T-helper 9 cell (primary cell): ENCODE measurements around the gene FBXW7.

Experiments used
- DNase-seq: peaks from one replicate; pipeline ENCODE4 v3.0.0-alpha.2; 2020

The FBXW7 gene

DNA sequence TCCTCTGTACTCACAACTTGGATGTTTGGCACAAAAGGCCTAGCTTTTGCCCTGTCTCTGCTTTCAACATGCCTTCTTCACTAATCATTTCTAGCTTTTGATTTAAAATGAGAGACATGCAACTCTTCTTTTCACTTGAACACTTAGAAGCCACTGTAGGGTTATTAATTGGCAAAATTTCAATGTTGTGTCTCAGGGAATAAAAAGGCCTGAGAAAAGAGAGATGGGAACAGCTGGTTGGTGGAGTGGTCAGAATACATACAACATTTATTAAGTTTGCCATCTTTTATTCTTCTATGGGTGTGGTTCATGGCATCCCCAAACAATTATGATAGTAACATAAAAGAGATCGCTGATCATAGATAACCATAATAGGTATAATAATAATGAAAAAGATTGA, 114.3 kb downstream of the FBXW7 start:
- no peak for DNase-seq

DNA sequence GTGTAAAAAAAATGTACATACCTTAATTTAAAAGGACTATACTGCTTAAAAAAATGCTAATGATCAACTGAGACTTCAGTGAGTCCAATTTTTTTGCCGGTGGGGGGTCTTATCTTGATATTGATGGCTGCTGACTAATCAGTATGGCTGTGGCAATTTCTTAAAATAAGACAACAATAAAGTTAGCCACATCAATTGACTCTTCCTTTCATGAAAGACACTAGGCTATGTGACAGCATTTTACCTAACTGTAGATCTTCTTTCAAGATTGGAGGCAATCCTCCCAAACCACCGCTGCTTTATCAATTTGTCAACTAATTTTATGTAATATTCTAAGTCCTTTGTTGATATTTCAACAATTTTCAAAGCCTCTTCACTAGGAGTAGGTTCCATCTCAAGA, 116.1 kb downstream of the FBXW7 start:
- no peak for DNase-seq

DNA sequence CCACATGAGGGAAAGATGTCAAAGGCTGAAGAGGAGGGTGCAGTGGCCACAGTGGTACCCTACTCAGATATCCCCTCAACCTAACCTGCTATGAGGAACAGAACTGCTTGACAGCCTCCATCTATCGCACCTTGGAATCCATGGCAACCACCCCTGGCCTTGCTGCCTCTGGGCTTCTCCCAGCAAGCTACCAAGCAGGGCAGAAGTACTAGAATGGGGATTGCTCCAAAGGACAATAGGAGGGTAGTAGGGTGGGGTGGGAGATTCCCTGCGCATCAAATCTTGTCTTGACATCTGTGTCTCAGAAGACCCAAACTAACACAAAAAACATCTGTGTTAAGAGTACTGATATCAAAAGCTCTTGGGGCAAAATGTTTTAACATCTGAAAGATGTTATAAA, 118.2 kb downstream of the FBXW7 start:
- no peak for DNase-seq

DNA sequence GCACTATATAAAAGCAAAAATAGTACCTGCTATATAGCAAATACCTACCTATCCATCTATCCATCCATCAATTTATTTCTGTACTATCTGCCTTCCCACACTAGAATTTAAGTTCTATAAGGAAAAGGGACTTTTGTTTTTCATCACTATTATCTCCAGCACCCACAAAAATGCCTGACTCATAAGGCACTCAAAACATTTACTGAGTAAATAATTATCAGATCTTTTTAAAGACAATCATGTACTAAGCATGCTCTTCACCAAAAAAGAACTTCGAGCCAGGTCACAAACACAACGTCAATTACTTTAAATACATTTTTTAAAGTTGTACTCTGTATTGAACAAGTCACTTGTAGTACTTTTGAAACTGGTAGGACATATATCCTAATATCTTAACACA, 119.9 kb downstream of the FBXW7 start:
- DNase-seq: no peak

DNA sequence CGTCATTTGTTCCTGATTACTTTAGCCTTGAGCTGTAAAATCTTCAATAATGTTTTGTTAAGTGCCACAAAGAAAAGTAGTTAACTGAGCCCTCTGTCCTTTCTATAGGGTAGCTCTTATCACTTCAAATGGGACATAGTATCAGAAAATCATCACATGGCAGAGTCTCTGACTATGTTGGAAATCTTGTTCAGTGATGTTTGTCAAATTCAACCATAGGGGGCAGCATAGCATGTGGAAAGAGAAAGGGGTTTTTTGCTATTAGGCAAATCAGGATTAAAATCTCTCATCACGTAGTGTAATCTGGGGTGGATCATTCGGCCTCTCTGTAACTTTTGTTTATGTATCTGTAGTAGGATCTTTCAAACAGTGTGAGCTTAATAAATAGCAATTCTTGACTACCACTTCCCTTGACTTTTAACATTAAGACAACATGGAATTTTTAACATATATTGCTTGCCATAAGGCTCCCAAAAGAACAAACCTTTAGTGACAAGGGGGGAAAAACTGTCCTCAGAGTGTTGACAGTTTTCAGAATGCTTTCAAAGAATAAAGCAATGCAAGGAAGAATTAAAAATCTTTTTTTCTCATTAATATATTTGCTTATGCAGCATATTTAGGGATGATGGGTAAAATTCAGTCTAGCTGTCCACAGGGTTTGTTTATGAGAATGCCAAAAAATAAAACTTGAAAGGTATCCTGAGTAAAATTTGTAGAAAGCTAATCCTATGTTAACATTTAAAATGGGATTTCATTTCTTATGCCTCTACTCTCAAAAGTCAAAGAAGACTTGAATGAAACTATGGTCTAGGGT, 127.2 kb downstream of the FBXW7 start:
- no peak for DNase-seq

DNA sequence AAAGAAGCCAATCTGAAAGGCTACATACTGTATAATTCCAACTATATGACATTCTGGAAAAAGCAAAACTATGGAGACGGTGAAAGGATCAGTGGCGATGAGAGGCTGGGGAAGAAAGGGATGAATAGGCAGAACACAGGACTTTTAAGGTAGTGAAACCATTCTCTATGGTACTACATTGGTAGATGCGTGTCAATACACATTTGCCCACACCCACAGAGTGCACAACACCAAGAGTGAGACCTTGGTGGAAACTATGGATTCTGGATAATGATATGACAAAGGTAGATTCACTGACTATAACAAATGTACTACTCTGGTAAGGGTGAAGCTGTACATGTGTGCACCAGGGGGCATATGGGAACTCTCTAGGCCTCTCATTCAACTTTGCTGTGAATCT, 134.5 kb downstream of the FBXW7 start:
- DNase-seq: no peak

DNA sequence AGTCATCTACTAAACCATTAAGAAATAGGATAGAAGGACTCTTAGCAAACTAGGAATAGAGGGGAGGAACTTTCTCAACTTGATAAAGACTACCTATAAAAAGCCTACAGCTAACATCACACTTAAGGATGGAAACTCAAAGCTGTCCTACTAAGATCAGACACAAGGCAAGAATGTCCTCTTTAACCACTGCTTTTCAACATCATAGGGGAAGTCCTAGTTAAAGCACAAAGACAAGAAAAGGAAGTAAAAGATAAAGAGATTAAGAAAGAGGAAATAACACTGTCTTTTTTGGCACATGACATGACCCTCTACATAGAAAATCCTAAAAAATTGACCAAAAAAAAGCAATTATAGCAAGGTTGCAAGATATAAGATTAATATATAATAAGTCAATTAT, 136.6 kb downstream of the FBXW7 start:
- no peak for DNase-seq

DNA sequence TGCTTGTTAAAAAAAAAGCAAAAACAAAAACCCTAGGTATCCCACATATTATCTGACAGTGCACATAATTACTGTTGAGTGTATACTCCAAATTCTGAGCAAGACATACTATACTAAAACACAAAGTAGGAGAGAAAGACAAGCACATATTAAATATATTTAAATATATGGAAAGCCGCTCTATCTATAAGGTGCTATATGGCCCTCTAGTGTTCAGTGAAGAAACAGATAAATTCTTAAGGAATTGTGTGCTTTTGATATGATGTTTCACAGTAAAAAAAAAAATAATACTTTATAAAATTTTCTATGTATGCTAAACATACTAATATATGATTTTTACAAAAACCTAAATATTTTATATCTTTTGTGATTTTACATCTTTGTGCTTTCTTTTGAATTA, 137.8 kb downstream of the FBXW7 start:
- DNase-seq: no peak

DNA sequence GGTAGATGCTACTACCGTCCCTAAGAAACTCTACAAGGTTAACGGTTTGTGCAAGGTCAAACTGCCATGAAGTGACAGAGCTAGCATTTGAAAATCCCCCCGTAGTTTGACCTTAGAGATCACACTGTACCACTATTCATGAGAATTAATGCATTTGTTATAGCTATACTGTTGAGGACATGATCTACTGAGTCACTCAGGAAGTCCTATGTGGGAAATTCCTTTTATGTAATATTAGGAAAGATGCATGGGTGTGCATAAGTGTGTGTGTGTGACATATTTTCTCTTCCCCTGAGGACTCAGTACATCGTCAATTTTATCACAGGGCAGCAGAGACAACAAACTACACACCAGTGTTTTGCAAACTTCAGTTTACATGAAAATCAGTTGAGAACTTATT, 141.1 kb downstream of the FBXW7 start:
- DNase-seq: no peak

DNA sequence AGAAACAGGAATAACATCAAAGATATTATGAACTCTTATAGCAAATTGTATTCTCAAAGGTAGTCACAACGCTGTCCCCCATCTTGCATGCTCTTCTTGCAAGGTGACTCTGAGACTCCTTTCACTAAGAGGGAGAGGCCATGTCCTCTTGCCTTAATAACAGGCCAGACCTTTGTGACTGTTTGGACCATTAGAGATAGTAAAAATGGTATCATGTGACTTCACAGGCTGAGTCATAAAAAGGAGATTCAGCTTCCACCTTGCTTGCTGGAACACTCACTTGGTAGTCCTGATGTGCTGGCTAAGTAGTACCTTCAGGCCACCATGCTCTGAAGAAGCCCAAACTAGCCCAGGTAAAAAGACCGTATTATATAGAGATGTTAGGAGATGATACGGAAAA, 143.8 kb downstream of the FBXW7 start:
- DNase-seq: no peak

DNA sequence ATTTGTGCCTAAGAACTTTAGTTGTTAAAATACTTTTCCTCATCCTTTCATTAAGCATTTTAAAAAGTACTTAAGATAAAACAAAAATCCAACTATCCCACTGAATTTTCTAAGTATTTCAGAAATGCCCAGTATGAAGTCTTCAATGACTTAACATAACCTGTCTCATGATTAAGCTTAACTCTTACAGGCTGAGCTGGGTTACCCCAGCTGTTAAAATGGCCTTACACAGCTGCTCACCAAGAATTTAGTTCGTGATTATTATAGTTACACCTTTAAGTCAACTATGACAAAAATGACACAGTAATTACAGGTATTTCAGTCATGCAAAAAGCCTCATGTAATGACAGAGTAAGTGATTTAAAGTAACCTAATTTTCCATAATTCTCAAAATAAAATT, 145.7 kb downstream of the FBXW7 start:
- no peak for DNase-seq

DNA sequence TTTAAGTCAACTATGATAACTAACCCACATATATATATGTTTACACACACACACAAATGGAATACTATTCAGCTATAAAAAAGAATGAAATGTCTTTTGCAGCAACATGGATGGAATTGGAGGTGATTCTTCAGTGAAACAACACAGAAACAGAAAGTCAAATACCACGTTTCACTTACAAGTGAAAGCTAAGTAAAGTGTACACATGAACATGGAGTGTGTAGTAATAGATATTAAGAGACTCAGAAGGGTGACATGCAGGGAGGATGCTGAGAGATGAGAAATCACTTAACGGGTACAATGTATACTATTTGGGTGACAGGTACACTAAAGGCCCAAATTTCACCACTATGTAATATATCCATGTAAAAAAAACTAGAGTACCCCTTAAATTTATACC, 146.5 kb downstream of the FBXW7 start:
- DNase-seq: no peak

DNA sequence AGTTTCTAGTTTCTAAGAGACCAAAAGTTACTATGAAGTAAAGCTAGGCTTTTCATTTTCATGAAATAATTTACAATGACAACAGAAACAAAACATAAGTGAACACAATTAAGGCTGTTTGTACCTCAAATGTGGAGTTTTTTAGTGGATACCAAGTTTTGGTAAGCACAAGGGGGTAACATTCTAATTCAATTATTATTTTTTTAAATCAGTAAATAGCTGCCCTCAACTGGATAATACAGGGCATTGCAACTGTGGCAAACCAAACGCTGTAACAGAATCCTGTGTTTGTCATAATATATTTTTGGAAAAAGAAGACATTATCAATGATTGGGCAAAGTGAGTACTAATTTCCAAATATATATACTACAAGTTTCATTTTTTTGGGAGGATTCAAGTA, 150.3 kb downstream of the FBXW7 start:
- no peak for DNase-seq

DNA sequence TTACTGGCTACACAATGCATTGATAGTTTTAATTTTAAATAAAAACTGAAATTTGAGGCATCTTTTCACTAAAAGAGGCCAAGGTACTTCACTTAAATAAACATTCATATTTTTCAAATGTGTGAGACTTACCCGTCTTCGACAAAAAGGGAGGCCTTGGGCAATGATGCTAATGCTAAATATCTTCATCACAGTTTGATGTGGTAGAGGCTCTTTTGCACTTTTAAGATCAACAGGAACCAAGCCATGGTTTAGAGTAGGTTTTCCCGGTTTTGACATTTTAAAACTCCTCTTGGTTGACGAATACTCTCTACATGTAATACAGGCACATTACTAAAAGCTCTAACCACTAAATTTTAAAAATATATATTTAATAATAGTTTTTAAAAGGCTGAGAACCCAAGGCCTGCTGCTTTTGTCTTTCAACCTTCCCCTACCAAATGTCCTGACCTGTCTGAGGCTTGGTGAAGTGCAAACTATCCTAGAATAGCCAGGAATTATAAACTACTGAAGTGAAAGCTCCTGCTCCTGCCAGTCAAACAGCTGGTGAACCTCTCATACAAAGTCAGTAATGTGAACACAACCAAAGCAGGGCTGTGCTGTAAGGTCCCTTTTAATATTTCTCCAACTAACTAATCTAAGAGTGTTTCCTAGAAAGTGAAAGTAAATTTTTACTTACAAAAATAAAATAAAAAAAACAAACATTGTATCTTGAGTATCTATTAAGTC, 153.7 kb downstream of the FBXW7 start:
- DNase-seq: no peak

DNA sequence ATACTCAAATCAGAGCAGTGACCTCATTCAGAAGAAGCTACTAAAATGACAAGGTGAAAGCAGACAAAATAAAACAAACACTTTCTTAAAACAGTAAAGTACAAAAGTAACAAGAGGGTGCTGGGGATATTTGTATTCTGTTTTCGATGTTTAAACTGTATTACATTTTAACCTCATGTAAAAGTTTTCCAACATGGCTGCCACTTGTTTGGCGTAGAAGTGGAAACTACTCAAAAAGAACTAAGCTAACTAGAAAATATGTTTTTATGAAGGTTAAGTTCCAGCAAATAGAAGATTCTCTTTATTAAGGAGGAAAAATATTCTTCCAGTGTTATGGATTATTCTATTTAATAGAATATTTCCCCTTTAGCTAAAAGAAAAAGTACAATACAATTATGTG, 155.0 kb downstream of the FBXW7 start:
- no peak for DNase-seq

DNA sequence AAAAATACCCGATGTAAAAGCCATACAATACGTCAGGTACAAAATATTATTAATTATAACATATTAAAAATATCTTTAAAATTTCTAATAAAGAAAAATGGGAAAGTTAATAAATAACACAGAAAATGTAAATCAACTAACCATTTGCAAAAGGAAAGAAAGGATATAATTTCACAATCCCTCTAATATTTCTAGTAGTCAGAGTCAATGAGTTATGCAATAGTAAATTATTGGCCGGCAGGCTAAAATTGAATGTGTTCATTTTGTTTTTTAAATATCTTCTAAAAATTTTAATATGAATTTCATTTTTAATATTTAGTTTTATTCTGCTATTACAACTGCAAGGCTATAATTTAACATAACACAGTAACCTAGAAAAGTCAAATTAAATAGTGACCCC, 155.7 kb downstream of the FBXW7 start:
- DNase-seq: no peak

DNA sequence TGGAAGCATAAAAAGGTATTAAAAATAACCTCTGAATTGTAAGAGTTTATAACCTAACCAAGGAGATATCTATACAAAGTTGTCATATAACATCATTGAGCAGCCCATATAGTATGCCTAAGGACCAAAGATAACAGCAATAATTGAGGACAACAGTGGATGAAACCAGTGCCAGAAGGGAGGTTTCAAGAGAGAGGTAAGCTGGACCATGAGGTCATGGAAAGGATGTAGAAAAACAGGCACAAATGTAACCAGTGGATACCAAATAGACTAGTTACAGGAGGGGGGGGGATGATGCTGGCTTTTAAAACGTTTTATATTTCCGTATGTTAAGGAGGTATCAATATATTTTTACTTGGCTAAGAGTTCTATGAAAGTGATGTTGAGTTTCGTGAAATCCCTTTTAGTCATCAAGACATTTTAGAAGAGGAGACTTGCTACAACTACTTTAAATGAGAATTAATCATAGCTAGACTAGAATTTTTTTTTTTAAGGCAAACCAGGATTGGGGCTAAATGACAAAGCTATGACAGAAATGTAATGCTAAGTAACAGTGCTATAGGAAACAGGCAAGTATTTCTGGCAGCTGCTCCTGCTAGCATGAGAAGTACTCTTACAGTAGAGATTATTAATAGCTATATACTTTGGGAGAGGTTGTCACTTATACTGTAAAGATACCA, 161.1 kb downstream of the FBXW7 start:
- DNase-seq: no peak

DNA sequence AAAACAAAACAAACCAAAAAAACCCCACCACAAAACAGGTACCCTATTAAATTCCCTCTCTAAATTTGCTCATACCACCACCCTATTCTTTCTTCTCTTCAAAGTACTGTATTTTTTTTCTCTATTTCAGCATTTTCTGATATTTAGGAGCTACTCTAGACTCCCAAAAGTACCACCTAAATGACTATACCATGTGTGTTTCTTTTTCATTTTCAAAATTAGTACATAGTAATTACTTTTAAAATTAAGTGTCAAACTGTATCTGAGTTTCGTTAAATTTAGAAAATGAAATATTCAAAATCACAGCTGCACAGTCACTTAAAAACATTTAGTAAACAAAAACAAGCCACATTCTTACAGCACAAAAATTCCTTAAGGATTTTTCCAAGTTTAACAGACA, 161.7 kb downstream of the FBXW7 start:
- no peak for DNase-seq

DNA sequence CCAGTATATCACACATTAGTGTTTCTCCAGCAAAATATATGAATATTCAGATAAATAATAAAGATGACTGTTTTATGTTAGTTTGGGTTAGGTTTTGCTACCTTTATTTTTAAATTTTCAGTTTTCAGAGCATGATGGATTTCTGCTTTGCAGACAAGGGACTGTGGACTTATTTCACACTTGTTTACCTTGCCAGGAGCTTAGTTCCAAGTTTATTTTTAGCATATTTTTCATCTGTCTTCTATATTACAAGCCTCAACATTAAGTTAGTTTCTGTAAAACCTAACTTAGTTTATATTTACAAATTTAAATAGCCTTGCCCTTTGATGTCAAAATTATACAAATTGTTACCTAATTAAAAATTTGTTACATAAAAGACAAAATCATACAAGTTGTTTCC, 163.4 kb downstream of the FBXW7 start:
- no peak for DNase-seq

DNA sequence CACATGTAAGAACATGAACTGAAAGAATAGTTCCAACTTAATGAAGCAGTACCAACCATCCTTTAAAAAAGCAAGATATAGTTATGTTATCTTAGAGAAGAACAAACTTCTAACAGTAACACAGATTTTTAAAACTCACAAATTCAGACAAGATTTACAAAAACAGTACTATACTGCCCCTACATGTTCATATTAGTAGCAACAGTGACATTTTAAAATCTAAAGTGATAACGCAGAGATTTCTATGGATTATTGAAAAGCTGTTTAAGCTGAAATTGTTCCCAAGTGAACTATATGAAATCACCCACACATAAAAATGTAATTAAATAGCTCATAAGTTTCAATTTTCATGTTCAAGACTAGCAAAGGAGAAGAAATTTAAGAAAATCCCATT, 166.0 kb downstream of the FBXW7 start:
- no peak for DNase-seq

DNA sequence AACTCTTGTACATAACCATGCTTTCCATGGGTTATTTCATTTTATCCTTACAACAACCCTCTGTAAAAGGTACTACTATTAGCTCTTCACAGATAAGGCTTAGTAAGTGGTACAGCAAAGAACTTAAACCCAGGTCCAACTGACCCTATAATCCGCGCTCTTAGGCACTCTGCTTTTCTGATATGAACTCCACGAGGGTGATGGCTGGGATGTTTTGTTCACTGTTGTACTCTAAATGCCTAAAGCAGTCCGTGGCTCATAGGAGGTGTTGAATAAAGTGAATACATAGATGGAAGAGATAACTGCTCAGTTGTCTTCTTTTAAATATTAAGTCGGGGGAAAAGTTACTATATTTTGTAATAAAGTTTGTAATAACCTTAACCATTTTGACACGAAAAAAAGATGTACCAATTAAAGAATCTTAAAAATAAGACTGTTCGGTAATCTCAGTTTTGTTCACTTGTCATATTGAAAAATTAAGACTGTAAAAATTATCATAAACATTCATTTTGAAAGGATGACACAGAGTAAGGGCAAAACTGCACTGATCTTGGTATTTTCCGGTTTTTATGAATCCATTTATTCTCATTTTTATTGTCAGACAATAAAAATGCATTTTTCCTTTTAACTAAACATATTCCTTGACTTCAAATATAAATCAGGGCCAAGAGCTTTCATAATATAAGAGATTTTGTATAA, 166.5 kb downstream of the FBXW7 start:
- no peak for DNase-seq

DNA sequence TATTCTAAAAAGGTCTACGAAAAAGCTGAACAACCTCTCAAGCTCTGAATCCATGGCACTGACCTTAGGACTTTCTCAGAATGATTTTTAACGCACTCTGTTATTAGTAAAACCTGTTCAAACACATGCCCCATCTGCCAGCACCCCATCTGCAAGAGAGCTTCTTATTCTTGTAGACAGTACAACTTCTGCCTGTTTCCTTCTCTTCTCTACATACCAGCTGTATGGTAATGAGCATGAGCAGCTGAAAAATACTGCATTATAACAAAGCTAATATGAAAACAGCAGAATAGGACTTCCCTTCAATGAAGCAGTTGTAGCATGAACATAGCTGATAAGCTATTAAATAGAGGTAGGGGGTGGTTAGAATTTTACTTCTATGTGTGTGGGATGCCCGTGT, 167.9 kb downstream of the FBXW7 start:
- no peak for DNase-seq

DNA sequence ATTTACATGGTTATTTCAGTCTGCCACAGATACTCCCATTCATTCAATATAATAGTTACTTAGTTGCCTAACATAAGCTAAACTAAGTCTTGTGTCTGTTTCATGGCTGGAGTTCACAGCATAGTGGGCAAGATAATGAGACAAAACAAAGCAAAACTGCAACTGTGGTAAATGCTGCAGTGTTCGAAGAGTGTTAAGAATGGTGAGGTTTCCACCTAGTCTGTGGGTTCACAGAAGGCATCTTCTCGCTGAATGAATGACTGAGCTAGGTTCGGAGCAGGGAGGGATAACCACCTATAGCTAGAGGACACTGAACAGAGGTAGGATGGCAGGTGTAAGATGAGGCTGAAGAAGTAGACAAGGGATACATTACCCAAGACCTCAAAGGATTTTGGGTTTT, 171.0 kb downstream of the FBXW7 start:
- no peak for DNase-seq
